OCI-M1 (cell line): ENCODE data around the gene ZFP1.

Experiments used
- DNase-seq: peaks from one replicate; lab custom pipeline; 2025; lab: John Stamatoyannopoulos, UW

ZFP1 gene

GRCh38 chr16:75160386-75160785 is 12.1 kb downstream of the ZFP1 start:
- DNase-seq = no peak

GRCh38 chr16:75169899-75170405 is 21.6 kb downstream of the ZFP1 start:
- no peak for DNase-seq

DNA sequence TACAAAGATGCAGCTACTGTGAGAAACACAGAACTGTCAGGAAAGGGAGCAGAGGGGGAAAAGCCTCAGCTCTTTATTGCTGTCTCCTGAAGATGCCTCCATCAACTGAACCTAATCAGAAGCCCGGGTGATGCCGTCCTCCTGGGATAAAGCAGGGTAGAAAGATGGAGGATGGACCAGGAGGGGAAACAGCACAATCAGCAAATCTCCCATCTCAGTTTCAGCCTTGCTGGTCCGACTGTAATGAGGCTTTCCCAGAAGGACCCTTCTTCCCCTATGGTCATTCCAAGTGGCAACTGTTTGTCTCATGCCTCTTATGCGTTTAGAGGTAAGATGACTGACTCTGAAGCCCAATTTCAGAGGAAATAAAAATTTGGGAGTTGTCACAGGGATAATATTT is 24.3 kb downstream of the ZFP1 start:
- DNase-seq = no peak

- DNase-seq = no peak
These were observed 26.8 kb downstream of the ZFP1 start for GRCh38 chr16:75175074-75175473.

GRCh38 chr16:75176926-75177325 is 28.6 kb downstream of the ZFP1 start:
- peak; percentile 7 for DNase-seq

DNA sequence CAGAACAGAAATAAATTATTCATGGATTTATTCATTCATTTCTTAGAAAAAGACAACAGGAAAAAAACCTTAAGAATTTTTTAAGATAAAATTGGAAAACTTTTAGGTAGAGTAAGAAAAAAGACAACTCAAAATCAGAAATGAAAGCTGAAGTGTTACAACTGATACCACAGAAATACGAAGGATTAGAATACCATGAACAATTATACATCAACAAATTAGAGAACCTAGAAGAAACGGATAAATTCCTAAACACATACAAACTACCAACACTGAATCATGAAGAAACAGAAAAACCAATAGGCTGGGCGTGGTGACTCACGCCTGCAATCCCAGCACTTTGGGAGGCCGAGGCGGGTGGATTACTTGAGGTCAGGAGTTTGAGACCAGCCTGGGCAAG is 30.9 kb downstream of the ZFP1 start:
- no peak for DNase-seq

DNA sequence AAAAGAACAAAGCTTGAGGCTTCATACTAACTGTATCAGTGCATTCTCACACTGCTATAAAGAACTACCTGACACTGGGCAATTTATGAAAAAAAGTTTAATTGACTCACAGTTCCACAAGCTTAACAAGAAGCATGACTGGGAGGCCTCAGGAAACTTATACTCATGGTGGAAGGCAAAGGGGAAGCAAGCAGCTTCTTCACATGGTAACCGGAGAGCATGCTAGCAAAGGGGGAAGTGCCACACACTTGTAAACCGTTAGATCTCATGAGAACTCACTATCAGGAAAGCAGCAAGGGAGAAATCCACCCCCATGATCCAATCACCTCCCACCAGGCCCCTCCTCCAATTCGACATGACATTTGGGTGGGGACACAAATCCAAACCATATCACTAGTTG is 33.3 kb downstream of the ZFP1 start:
- DNase-seq = peak; percentile 90

GRCh38 chr16:75188832-75189477 is 40.6 kb downstream of the ZFP1 start:
- no peak for DNase-seq

GRCh38 chr16:75189638-75190245 is 41.4 kb downstream of the ZFP1 start:
- DNase-seq = no peak

DNA sequence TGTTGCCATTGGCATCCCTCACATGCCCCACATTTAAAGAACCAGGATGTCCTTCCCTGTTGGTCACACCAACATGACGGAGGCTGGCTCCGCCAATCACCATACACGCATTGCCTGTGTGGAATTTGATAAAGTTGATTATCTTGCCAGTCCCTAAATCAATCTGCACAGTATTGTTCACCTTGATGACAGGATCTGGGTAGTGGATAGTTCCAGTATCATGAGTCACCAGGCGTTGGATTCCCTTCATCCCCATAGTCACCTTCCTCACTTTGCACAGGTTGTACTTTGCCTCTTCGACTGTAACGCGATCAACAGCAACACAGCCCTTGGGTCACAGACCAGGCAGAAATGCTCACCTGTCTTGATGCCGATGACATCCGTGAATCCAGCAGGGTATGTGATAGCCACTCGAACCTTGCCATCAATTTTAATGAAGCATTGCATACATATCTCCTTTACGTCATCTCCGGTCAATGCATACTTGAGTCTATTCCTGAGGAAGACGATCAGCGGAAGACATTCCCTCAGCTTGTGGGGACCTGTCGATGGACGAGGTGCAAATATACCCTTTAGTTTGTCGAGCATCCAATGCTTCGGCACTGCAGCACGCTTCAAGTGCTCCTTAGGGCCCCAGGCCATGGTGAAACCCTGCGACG is 44.4 kb downstream of the ZFP1 start:
- DNase-seq = no peak

DNA sequence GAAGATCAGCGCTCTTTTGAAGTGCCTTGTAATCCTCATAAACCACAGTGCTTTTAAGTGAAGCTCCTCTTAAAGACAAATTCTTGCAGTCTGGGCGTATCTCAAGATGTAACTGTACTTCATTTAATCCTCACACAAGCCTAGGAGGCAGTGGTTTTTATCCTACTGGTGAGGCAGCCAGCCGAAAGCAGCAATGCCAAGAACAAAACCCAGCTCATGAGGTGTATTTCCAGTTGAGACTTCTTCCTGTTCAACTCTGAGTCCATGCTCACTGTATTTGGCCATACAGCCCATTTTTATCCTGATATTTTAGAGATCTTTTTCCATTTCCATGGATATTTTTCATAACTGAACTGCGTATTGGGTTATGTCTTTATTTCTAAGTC is 44.9 kb downstream of the ZFP1 start:
- no peak for DNase-seq

DNA sequence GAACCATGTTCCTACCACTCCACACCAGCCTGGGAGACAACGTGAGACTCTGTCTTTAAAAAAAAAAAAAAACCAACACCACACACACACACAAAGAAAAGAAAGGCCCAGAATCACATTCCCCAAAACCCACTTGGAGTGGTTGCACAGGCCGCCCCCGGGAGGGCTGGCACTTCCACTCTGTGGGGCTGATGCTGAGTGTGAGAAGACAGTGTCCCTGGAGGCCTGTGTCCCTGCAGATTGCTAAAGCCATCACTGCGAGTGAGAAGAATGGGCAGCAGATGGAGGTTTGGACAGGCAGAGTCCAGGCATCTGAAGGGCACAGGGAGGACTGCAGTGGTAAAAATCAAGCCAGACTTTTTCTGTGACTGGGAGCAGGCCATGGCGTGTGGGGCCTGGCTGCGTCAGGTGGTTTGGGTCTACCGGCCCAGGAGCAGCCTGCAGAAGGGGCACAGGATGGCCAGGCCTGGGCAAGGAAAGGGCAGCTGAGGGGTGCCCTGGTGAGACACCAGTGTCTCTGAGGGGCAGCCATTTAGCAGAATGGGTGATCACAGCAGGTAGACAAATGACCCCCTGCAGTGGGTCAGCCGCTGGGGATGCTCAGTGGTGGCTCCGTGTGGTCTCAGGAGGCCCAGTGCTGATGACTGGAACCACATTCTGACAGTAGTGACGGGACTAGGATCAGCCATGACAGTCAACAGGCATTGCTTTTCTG is 45.6 kb downstream of the ZFP1 start:
- no peak for DNase-seq

- DNase-seq = no peak
These were observed 47.8 kb downstream of the ZFP1 start for GRCh38 chr16:75195811-75196790.

DNA sequence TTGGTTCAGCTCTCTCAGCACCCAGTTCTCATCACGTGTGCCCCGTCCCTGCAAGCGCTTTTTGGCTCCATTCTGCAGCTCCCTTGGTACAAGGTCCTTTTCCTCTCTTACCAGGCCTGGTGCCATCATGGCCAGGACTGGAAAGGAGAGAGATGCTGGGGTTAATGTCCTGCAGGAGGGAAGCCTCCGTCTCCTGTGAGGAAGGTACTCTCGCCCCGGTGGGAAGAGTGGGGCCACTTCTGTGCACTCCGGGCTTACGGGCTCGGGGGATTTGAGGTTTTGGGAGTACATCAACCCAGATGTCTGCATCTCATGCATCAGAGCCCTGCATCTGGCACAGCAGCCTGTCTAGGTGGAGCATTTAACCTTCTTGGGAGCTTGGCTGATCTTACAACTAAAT is 48.5 kb downstream of the ZFP1 start:
- DNase-seq = no peak

DNA sequence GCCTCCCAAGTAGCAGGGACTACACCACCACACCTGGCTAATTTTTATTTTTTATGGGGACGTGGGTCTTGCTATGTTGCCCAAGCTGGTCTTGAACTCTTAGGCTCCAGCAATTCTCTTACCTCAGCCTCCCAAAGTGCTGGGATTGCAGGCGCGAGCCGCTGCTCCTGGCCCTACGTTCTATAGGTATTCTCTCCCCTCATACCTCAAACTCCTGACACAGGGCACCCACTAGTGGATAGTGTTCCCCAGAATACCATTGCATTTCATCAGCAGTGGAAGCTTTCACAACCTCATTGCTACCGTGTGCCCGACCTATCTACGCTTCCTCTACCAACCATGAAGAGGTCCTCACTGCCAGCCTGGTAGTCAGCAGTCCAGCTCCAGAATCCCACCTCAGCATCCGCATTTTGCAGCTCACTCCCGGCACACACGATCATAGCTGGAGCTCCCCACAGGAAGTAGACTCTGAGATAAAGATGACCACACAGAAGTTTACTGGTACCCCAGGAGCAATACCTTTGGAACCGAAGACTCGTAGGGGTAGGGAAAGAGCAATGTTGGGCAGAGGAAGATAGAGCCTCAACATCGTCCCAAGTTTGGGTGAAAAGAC is 49.3 kb downstream of the ZFP1 start:
- peak; percentile 28 for DNase-seq

DNA sequence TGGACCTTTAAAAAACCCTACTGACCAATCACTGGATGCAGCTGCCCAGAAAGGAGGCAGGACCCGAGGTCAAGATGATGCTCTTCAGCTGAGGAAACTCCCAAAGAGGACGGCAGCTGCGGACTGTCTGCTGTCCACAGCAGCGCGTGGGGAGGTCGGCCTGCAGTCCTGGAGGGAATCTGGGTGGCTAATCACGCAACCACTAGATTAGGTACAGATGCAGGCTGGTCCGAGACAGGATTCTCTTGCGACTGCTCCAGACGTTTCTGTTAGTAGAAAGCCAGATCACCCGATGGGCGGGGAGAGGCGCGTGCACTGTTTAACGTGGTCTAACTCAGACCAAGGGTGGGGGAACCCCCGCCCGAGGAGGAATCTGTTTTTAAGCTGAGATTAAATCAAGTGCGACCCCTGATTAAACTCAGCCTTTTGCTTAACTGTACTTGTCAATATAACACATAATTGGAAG is 49.8 kb downstream of the ZFP1 start:
- peak; percentile 39 for DNase-seq

DNA sequence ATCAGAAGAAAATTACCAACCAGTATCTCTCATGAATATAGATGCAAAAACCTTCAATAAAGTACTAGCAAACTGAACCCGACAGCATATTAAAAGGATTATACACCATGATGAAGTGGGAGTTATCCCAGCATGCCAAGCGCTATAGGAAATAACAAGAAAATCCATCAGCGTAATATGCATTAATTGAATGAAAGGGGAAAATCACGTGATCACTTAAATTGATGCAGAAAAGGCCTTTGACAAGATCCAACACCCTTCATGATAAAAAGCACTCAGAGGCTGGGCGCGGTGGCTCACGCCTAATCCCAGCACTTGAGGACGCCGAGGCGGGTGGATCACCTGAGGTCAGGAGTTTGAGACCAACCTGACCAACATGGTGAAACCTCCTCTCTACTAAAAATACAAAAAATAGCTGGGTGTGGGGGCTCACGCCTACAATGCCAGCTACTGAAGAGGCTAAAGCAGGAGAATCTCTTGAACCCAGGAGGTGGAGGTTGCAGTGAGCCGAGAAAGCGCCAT is 53.8 kb downstream of the ZFP1 start:
- DNase-seq = no peak

- no peak for DNase-seq
These were observed 54.8 kb downstream of the ZFP1 start for GRCh38 chr16:75203096-75203495.

- DNase-seq = peak; percentile 16
These were observed 55.5 kb downstream of the ZFP1 start for GRCh38 chr16:75203667-75204409.

- no peak for DNase-seq
These were observed 56.1 kb downstream of the ZFP1 start for GRCh38 chr16:75204410-75204758.
